SK-N-SH treated with all-trans-retinoic acid at 6 μM for 48 hours (cell line): Measurements from ENCODE around the gene KREMEN1.

Experiments used
- ATAC-seq: fragments of 200-7000 bp; cut with Tn5 transposase; 3 replicates; pipeline ENCODE4 v1.9.1; 2020; ENCODE audit warnings: mild to moderate bottlenecking, moderate library complexity
- ARNTL ChIP-seq: fragments of 450-650 bp; formaldehyde crosslinking; IDR thresholded peaks from 2 replicates; pipeline ENCODE4 v1.5.0; 2020; ENCODE audit warnings: low read depth, mild to moderate bottlenecking, moderate library complexity, borderline replicate concordance
- BACH2 ChIP-seq: fragments of 250-450 bp; sonication (Bioruptor Pico); IDR thresholded peaks from 2 replicates; pipeline ENCODE4 v1.9.0; 2021; ENCODE audit warnings: mild to moderate bottlenecking, borderline replicate concordance
- CREB5 ChIP-seq: fragments of 250-450 bp; sonication (Bioruptor Pico); IDR thresholded peaks from 2 replicates; pipeline ENCODE4 v1.5.1; 2020; ENCODE audit warnings: low read depth, mild to moderate bottlenecking, moderate library complexity
- CSDC2 ChIP-seq: fragments of 250-450 bp; sonication (Bioruptor Pico); IDR thresholded peaks from 2 replicates; pipeline ENCODE4 v1.5.0; 2020; ENCODE audit warnings: mild to moderate bottlenecking, moderate library complexity
- CSRNP3 ChIP-seq: fragments of 250-450 bp; sonication (Bioruptor Pico); IDR thresholded peaks from 2 replicates; pipeline ENCODE4 v1.5.1; 2021; ENCODE audit warnings: mild to moderate bottlenecking, moderate library complexity
- ESRRG ChIP-seq: fragments of 250-450 bp; sonication (Bioruptor Pico); IDR thresholded peaks from 2 replicates; pipeline ENCODE4 v1.6.1; 2021; ENCODE audit warnings: mild to moderate bottlenecking
- GLIS3 ChIP-seq: fragments of 250-450 bp; sonication (Bioruptor Pico); IDR thresholded peaks from 2 replicates; pipeline ENCODE4 v1.5.0; 2020; ENCODE audit warnings: mild to moderate bottlenecking, moderate library complexity
- OSR1 ChIP-seq: fragments of 250-450 bp; sonication (Bioruptor Pico); IDR thresholded peaks from 2 replicates; pipeline ENCODE4 v1.8.0; 2022; ENCODE audit warnings: moderate library complexity, mild to moderate bottlenecking, inconsistent platforms
- PATZ1 ChIP-seq: fragments of 250-450 bp; sonication (Bioruptor Pico); IDR thresholded peaks from 2 replicates; pipeline ENCODE4 v1.8.0; 2020; ENCODE audit warnings: mild to moderate bottlenecking, moderate library complexity, borderline replicate concordance
- POU6F1 ChIP-seq: fragments of 250-450 bp; sonication (Bioruptor Pico); IDR thresholded peaks from 2 replicates; pipeline ENCODE4 v1.8.0; 2021; ENCODE audit warnings: low read depth, mild to moderate bottlenecking, moderate library complexity, borderline replicate concordance
- PPARA ChIP-seq: fragments of 250-450 bp; sonication (Bioruptor Pico); IDR thresholded peaks from 2 replicates; pipeline ENCODE4 v1.5.0; 2020; ENCODE audit warnings: mild to moderate bottlenecking, borderline replicate concordance
- RARB ChIP-seq: fragments of 250-450 bp; sonication (Bioruptor Pico); IDR thresholded peaks from 2 replicates; pipeline ENCODE4 v1.8.0; 2021; ENCODE audit warnings: mild to moderate bottlenecking, moderate library complexity
- SNAI2 ChIP-seq: fragments of 250-450 bp; sonication (Bioruptor Pico); IDR thresholded peaks from 2 replicates; pipeline ENCODE4 v1.5.0; 2020; ENCODE audit warnings: mild to moderate bottlenecking, moderate library complexity
- TCF4 ChIP-seq: fragments of 250-450 bp; sonication (Bioruptor Pico); IDR thresholded peaks from 2 replicates; pipeline ENCODE4 v1.8.0; 2021; ENCODE audit warnings: mild to moderate bottlenecking, moderate library complexity, borderline replicate concordance
- TOX ChIP-seq: fragments of 250-450 bp; sonication (Bioruptor Pico); IDR thresholded peaks from 2 replicates; pipeline ENCODE4 v1.8.0; 2021; ENCODE audit warnings: mild to moderate bottlenecking, moderate library complexity, borderline replicate concordance
- TSHZ2 ChIP-seq: fragments of 250-450 bp; sonication (Bioruptor Pico); IDR thresholded peaks from 2 replicates; pipeline ENCODE4 v1.5.0; 2020; ENCODE audit warnings: mild to moderate bottlenecking, moderate library complexity
- ZC3H10 ChIP-seq: fragments of 250-450 bp; sonication (Bioruptor Pico); IDR thresholded peaks from 2 replicates; pipeline ENCODE4 v1.5.1; 2021; ENCODE audit warnings: mild to moderate bottlenecking, moderate library complexity
- ZFP3 ChIP-seq: fragments of 250-450 bp; sonication (Bioruptor Pico); IDR thresholded peaks from 2 replicates; pipeline ENCODE4 v1.5.0; 2020; ENCODE audit warnings: mild to moderate bottlenecking, moderate library complexity
- ZFP30 ChIP-seq: fragments of 450-650 bp; formaldehyde crosslinking; IDR thresholded peaks from 2 replicates; pipeline ENCODE4 v1.5.0; 2022; ENCODE audit warnings: mild to moderate bottlenecking, moderate library complexity
- ZNF565 ChIP-seq: fragments of 450-650 bp; formaldehyde crosslinking; conservative IDR thresholded peaks from 2 replicates; pipeline ENCODE4 v1.5.0; 2020; ENCODE audit warnings: low read depth, mild to moderate bottlenecking, moderate library complexity
- ZNF70 ChIP-seq: fragments of 450-650 bp; formaldehyde crosslinking; IDR thresholded peaks from 2 replicates; pipeline ENCODE4 v1.5.0; 2020; ENCODE audit warnings: mild to moderate bottlenecking, moderate library complexity
- ZNF8 ChIP-seq: fragments of 450-650 bp; formaldehyde crosslinking; IDR thresholded peaks from 2 replicates; pipeline ENCODE4 v1.5.0; 2020; ENCODE audit warnings: mild to moderate bottlenecking, moderate library complexity

The KREMEN1 gene

GRCh38 chr22:29147331-29147899, 74.6 kb downstream of the KREMEN1 start:
- TF ChIP-seq ZC3H10 (CRISPR knock-in tag) (no peak), RARB (CRISPR knock-in tag) (no peak), ZNF8 (CRISPR knock-in tag) (no peak), TCF4 (CRISPR knock-in tag) (no peak), PATZ1 (CRISPR knock-in tag) (no peak), OSR1 (CRISPR knock-in tag) (no peak), GLIS3 (CRISPR knock-in tag) (no peak), BACH2 (no peak), SNAI2 (CRISPR knock-in tag) (no peak), ZFP3 (CRISPR knock-in tag) (no peak), ZNF70 (CRISPR knock-in tag) (no peak), TSHZ2 (CRISPR knock-in tag) (no peak), POU6F1 (CRISPR knock-in tag) (no peak), CSRNP3 (CRISPR knock-in tag) (no peak), TOX (CRISPR knock-in tag) (no peak), ARNTL (CRISPR knock-in tag) (no peak), PPARA (CRISPR knock-in tag) (no peak), ZNF565 (CRISPR knock-in tag) (no peak), CREB5 (CRISPR knock-in tag) (no peak)
- no peak for ATAC-seq

- ATAC-seq = no peak
- TF ChIP-seq TOX (CRISPR knock-in tag) (no peak), CSDC2 (CRISPR knock-in tag) (no peak), ESRRG (CRISPR knock-in tag) (no peak), TSHZ2 (CRISPR knock-in tag) (no peak), ZNF8 (CRISPR knock-in tag) (no peak), ZFP30 (CRISPR knock-in tag) (no peak), RARB (CRISPR knock-in tag) (no peak)
- TF ChIP-seq, all 23 proteins: peak for 0
Measured at GRCh38 chr22:29148036-29148435, 75.2 kb downstream of the KREMEN1 start.
